ENCODE measurements around the gene ETNK2. TPM values are rescaled to one million over a fixed set of nuclear protein-coding genes. Genes with fewer than 3 reads are reported as not detected.

ETNK2 gene
- polyA plus RNA-seq, 1 donor = 34.3 TPM

- WGBS (ENCODE audit: insufficient coverage, low lambda C conversion rate) = no CpG with 5 or more reads among the region's 8 CpGs
- no peak overlapping the region for H3K27ac ChIP-seq (ENCODE audit: low read length)
- H3K4me3 ChIP-seq (ENCODE audit: low read length) = no peak overlapping the region
- DNase-seq = no peak
- H3K4me1 ChIP-seq (ENCODE audit: control insufficient read depth, insufficient read depth, low read length) = peaks cover 27% of the 10 kb centered on the region
- H3K9me3 ChIP-seq (ENCODE audit: control insufficient read depth, low read depth, low read length) = no peaks in the 10 kb centered on the region
- H3K27me3 ChIP-seq (ENCODE audit: control insufficient read depth, insufficient read depth, low read length) = no peaks in the 10 kb centered on the region
- peaks cover 54% of the 10 kb centered on the region for H3K36me3 ChIP-seq (ENCODE audit: control insufficient read depth, insufficient read depth, low read length)
Measured at GRCh38 chr1:204126386-204126785, 25.5 kb downstream of the ETNK2 start.

GRCh38 chr1:204125759-204126351 is 26.0 kb downstream of the ETNK2 start:
- no peak for DNase-seq
- Histone ChIP-seq H3K4me3 (ENCODE audit: low read length) (no peak overlapping the region), H3K27me3 (ENCODE audit: control insufficient read depth, insufficient read depth, low read length) (no peaks in the 10 kb centered on the region), H3K4me1 (ENCODE audit: control insufficient read depth, insufficient read depth, low read length) (peaks cover 24% of the 10 kb centered on the region), H3K27ac (ENCODE audit: low read length) (no peak overlapping the region), H3K36me3 (ENCODE audit: control insufficient read depth, insufficient read depth, low read length) (peaks cover 57% of the 10 kb centered on the region), H3K9me3 (ENCODE audit: control insufficient read depth, low read depth, low read length) (no peaks in the 10 kb centered on the region)
- WGBS (ENCODE audit: insufficient coverage, low lambda C conversion rate) = no CpG with 5 or more reads among the region's 18 CpGs

- Histone ChIP-seq H3K36me3 (ENCODE audit: control insufficient read depth, insufficient read depth, low read length) (peaks cover 64% of the 10 kb centered on the region), H3K9me3 (ENCODE audit: control insufficient read depth, low read depth, low read length) (no peaks in the 10 kb centered on the region), H3K4me1 (ENCODE audit: control insufficient read depth, insufficient read depth, low read length) (peaks cover 14% of the 10 kb centered on the region), H3K4me3 (ENCODE audit: low read length) (no peak overlapping the region), H3K27ac (ENCODE audit: low read length) (no peak overlapping the region), H3K27me3 (ENCODE audit: control insufficient read depth, insufficient read depth, low read length) (no peaks in the 10 kb centered on the region)
- no CpG with 5 or more reads among the region's 22 CpGs for WGBS (ENCODE audit: insufficient coverage, low lambda C conversion rate)
- DNase-seq = no peak
Measured at GRCh38 chr1:204124639-204125038, 27.2 kb downstream of the ETNK2 start.

GRCh38 chr1:204123376-204123775 is 28.5 kb downstream of the ETNK2 start:
- no peaks in the 10 kb centered on the region for H3K27me3 ChIP-seq (ENCODE audit: control insufficient read depth, insufficient read depth, low read length)
- H3K4me1 ChIP-seq (ENCODE audit: control insufficient read depth, insufficient read depth, low read length) = peaks cover 8% of the 10 kb centered on the region
- WGBS (ENCODE audit: insufficient coverage, low lambda C conversion rate) = no CpG with 5 or more reads among the region's 9 CpGs
- DNase-seq = no peak
- no peaks in the 10 kb centered on the region for H3K9me3 ChIP-seq (ENCODE audit: control insufficient read depth, low read depth, low read length)
- H3K27ac ChIP-seq (ENCODE audit: low read length) = no peak overlapping the region
- peaks cover 73% of the 10 kb centered on the region for H3K36me3 ChIP-seq (ENCODE audit: control insufficient read depth, insufficient read depth, low read length)
- H3K4me3 ChIP-seq (ENCODE audit: low read length) = no peak overlapping the region

GRCh38 chr1:204121840-204122555 is 29.8 kb downstream of the ETNK2 start:
- H3K27me3 ChIP-seq (ENCODE audit: control insufficient read depth, insufficient read depth, low read length) = no peaks in the 10 kb centered on the region
- no peak for DNase-seq
- peaks cover 4% of the 10 kb centered on the region for H3K4me1 ChIP-seq (ENCODE audit: control insufficient read depth, insufficient read depth, low read length)
- H3K9me3 ChIP-seq (ENCODE audit: control insufficient read depth, low read depth, low read length) = no peaks in the 10 kb centered on the region
- peaks cover 78% of the 10 kb centered on the region for H3K36me3 ChIP-seq (ENCODE audit: control insufficient read depth, insufficient read depth, low read length)
- 80% methylated on average over 2 of the region's 17 CpGs for WGBS (ENCODE audit: insufficient coverage, low lambda C conversion rate)
- no peak overlapping the region for H3K4me3 ChIP-seq (ENCODE audit: low read length)
- H3K27ac ChIP-seq (ENCODE audit: low read length) = no peak overlapping the region

- H3K27me3 ChIP-seq (ENCODE audit: control insufficient read depth, insufficient read depth, low read length) = no peaks in the 10 kb centered on the region
- WGBS (ENCODE audit: insufficient coverage, low lambda C conversion rate) = no CpG with 5 or more reads among the region's 4 CpGs
- H3K4me3 ChIP-seq (ENCODE audit: low read length) = no peak overlapping the region
- no peaks in the 10 kb centered on the region for H3K4me1 ChIP-seq (ENCODE audit: control insufficient read depth, insufficient read depth, low read length)
- H3K9me3 ChIP-seq (ENCODE audit: control insufficient read depth, low read depth, low read length) = no peaks in the 10 kb centered on the region
- no peak overlapping the region for H3K27ac ChIP-seq (ENCODE audit: low read length)
- H3K36me3 ChIP-seq (ENCODE audit: control insufficient read depth, insufficient read depth, low read length) = peaks cover 56% of the 10 kb centered on the region
- DNase-seq = no peak
Measured at GRCh38 chr1:204116539-204116938, 35.3 kb downstream of the ETNK2 start.

GRCh38 chr1:204115116-204115515 is 36.7 kb downstream of the ETNK2 start:
- H3K27me3 ChIP-seq (ENCODE audit: control insufficient read depth, insufficient read depth, low read length) = no peaks in the 10 kb centered on the region
- H3K27ac ChIP-seq (ENCODE audit: low read length) = no peak overlapping the region
- no peaks in the 10 kb centered on the region for H3K4me1 ChIP-seq (ENCODE audit: control insufficient read depth, insufficient read depth, low read length)
- peaks cover 45% of the 10 kb centered on the region for H3K36me3 ChIP-seq (ENCODE audit: control insufficient read depth, insufficient read depth, low read length)
- no peaks in the 10 kb centered on the region for H3K9me3 ChIP-seq (ENCODE audit: control insufficient read depth, low read depth, low read length)
- no peak overlapping the region for H3K4me3 ChIP-seq (ENCODE audit: low read length)
- WGBS (ENCODE audit: insufficient coverage, low lambda C conversion rate) = no CpG with 5 or more reads among the region's 4 CpGs
- no peak for DNase-seq

GRCh38 chr1:204114606-204115005 is 37.2 kb downstream of the ETNK2 start:
- WGBS (ENCODE audit: insufficient coverage, low lambda C conversion rate) = no CpG with 5 or more reads among the region's 4 CpGs
- H3K4me3 ChIP-seq (ENCODE audit: low read length) = no peak overlapping the region
- H3K36me3 ChIP-seq (ENCODE audit: control insufficient read depth, insufficient read depth, low read length) = peaks cover 44% of the 10 kb centered on the region
- no peaks in the 10 kb centered on the region for H3K4me1 ChIP-seq (ENCODE audit: control insufficient read depth, insufficient read depth, low read length)
- no peaks in the 10 kb centered on the region for H3K27me3 ChIP-seq (ENCODE audit: control insufficient read depth, insufficient read depth, low read length)
- DNase-seq = no peak
- no peak overlapping the region for H3K27ac ChIP-seq (ENCODE audit: low read length)
- no peaks in the 10 kb centered on the region for H3K9me3 ChIP-seq (ENCODE audit: control insufficient read depth, low read depth, low read length)

- H3K27me3 ChIP-seq (ENCODE audit: control insufficient read depth, insufficient read depth, low read length) = no peaks in the 10 kb centered on the region
- no peak for DNase-seq
- H3K9me3 ChIP-seq (ENCODE audit: control insufficient read depth, low read depth, low read length) = no peaks in the 10 kb centered on the region
- WGBS (ENCODE audit: insufficient coverage, low lambda C conversion rate) = no CpG with 5 or more reads among the region's 1 CpG
- H3K4me3 ChIP-seq (ENCODE audit: low read length) = no peak overlapping the region
- peaks cover 38% of the 10 kb centered on the region for H3K36me3 ChIP-seq (ENCODE audit: control insufficient read depth, insufficient read depth, low read length)
- no peaks in the 10 kb centered on the region for H3K4me1 ChIP-seq (ENCODE audit: control insufficient read depth, insufficient read depth, low read length)
- no peak overlapping the region for H3K27ac ChIP-seq (ENCODE audit: low read length)
Measured at GRCh38 chr1:204113896-204114295, 37.9 kb downstream of the ETNK2 start.

GRCh38 chr1:204112876-204113730 is 38.7 kb downstream of the ETNK2 start:
- no peak overlapping the region for H3K27ac ChIP-seq (ENCODE audit: low read length)

More at GRCh38 chr1:204112876-204113730, 38.7 kb downstream of the ETNK2 start:
- Histone ChIP-seq H3K9me3 (ENCODE audit: control insufficient read depth, low read depth, low read length) (no peaks in the 10 kb centered on the region), H3K36me3 (ENCODE audit: control insufficient read depth, insufficient read depth, low read length) (peaks cover 31% of the 10 kb centered on the region), H3K4me1 (ENCODE audit: control insufficient read depth, insufficient read depth, low read length) (no peaks in the 10 kb centered on the region), H3K27me3 (ENCODE audit: control insufficient read depth, insufficient read depth, low read length) (no peaks in the 10 kb centered on the region), H3K4me3 (ENCODE audit: low read length) (no peak overlapping the region)
- DNase-seq = no peak
- 100% methylated on average over 1 of the region's 11 CpGs for WGBS (ENCODE audit: insufficient coverage, low lambda C conversion rate)

Data from large intestine (tissue), 3 donors.